GM19463 (cell line): Measurements from ENCODE around the gene FAM131B.
"Not testable (repeated sequence)": the region's sequence is repeated elsewhere in the genome, so short reads cannot be mapped to it uniquely, and the experiment has no call there.

Experiments
- ATAC-seq: cut with Tn5 transposase; IDR thresholded peaks from one replicate; pipeline ENCODE4 v1.9.1; 2021; ENCODE audit warnings: mild to moderate bottlenecking, moderate library complexity; ENCODE audit not compliant: unreplicated experiment

The FAM131B gene

GRCh38 chr7:143362131-143363015 lies at the start of gene FAM131B:
TSS of gene FAM131B (minus strand) at chr7:143362713. CDS start at chr7:143362603, 110 bp downstream.
- peak; percentile 58 for ATAC-seq

GRCh38 chr7:143411976-143412708 lies 49.6 kb upstream of the FAM131B start:
- ATAC-seq = no peak

GRCh38 chr7:143410521-143411004 lies 48.0 kb upstream of the FAM131B start:
- no peak for ATAC-seq

- ATAC-seq = no peak
Observed at GRCh38 chr7:143408686-143409561, 46.4 kb upstream of the FAM131B start, which contains the start of gene EPHA1. TSS of gene EPHA1 (minus strand) at chr7:143408856. CDS start at chr7:143408805, 51 bp downstream.

GRCh38 chr7:143408252-143408685 lies 45.8 kb upstream of the FAM131B start:
- no peak for ATAC-seq

- no peak for ATAC-seq
Observed at GRCh38 chr7:143407287-143408251, 45.1 kb upstream of the FAM131B start.

- ATAC-seq = no peak
Observed at GRCh38 chr7:143406002-143406357, 43.5 kb upstream of the FAM131B start.

- ATAC-seq = no peak
Observed at GRCh38 chr7:143405173-143406001, 42.9 kb upstream of the FAM131B start.

- ATAC-seq = not testable (repeated sequence)
Observed at GRCh38 chr7:143402233-143402632, 39.7 kb upstream of the FAM131B start.

GRCh38 chr7:143401265-143401664 lies 38.8 kb upstream of the FAM131B start:
- no peak for ATAC-seq

- no peak for ATAC-seq
Observed at GRCh38 chr7:143399642-143400041, 37.1 kb upstream of the FAM131B start.

- no peak for ATAC-seq
Observed at GRCh38 chr7:143399151-143399550, 36.6 kb upstream of the FAM131B start.

GRCh38 chr7:143398616-143399015 lies 36.1 kb upstream of the FAM131B start:
- ATAC-seq = no peak

- no peak for ATAC-seq
Observed at GRCh38 chr7:143397710-143398530, 35.4 kb upstream of the FAM131B start.

GRCh38 chr7:143396625-143397556 lies 34.4 kb upstream of the FAM131B start:
- no peak for ATAC-seq

- ATAC-seq = no peak
Observed at GRCh38 chr7:143396182-143396581, 33.7 kb upstream of the FAM131B start.
